BJ (cell line): ENCODE results near the gene DUSP28. TPM values are rescaled to one million over a fixed set of nuclear protein-coding genes. Genes with fewer than 3 reads are reported as not detected.

ENCODE experiments used
- CTCF ChIA-PET: fragments of 350-600 bp; formaldehyde crosslinking; extraction: SDS; loops from one replicate; lab custom pipeline; 2021; ENCODE audit warnings: antibody characterized with exemption, inconsistent platforms; lab: Yijun Ruan, JAX
- POLR2A ChIA-PET: fragments of 300-600 bp; sonication (Branson Sonifier 250); formaldehyde crosslinking; extraction: SDS; loops from one replicate; lab custom pipeline; 2021; ENCODE audit warnings: antibody characterized with exemption; lab: Charles Lee
- DNase-seq: peaks from one replicate; pipeline ENCODE4 v3.0.0-alpha.2; 2011; ENCODE audit warnings: low read depth
- H3K27me3 ChIP-seq: 2 replicates; pipeline ENCODE4 v1.6.0; 2011; ENCODE audit warnings: low read length; ENCODE audit not compliant: control insufficient read depth, insufficient read depth
- H3K36me3 ChIP-seq: 2 replicates; pipeline ENCODE4 v1.5.1; 2011; ENCODE audit warnings: low read length; ENCODE audit not compliant: control insufficient read depth, insufficient read depth
- H3K4me3 ChIP-seq: 2 replicates; pipeline ENCODE4 v1.5.1; 2011; ENCODE audit warnings: low read depth, mild to moderate bottlenecking, control low read depth, low read length
- polyA plus RNA-seq: library from polyadenylated mRNA; depleted of rRNA; stranded (reverse); fragments of >200 nt; gene quantifications from 2 replicates; pipeline ENCODE4 v1.2.3, GENCODE V29; 2011
- TF ChIP-seq, protein P1 (sequence below): IDR thresholded peaks from 2 replicates; pipeline ENCODE4 v1.5.1; 2011; ENCODE audit warnings: low read depth, mild to moderate bottlenecking, control low read depth, inconsistent platforms, low read length, moderate library complexity; ENCODE audit not compliant: insufficient read depth

Gene DUSP28
- polyA plus RNA-seq, 1 experiment, result 3.1 TPM

DNA sequence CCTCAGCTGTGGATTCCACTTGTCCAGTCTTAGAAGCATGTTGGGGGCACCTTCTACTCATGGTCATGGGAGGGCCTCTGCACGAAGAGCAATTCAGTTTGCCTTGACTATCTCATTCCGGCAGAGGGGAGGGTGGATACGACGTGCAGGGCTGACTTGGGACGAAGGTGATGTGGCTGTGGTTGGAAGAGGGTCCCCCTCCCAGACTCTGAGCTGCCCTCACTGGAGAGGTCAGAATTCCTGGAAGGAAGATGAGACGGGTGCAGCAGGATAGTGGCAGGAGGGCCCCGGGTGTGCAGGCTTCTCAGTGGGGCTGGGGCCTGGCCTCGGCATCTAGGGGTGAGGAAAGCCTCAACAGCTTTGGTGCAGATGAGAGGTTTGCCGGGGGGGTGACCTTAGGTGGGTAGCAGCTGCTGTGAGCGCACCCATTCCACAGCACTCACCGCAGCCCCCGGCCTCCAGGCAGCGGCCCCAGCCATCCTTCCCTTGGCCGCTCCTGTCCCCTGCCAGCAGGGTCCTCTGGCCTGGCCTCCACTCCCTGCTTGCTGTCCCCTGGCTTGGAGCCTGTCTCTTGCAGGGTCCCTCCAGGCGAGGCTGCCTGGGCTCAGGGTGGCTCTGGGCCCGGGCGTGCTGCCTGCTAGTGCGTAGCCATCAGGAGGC is 11.3 kb downstream of the DUSP28 start:
- Histone ChIP-seq H3K27me3 (no peaks in the 10 kb centered on the region), H3K36me3 (peaks cover 20% of the 10 kb centered on the region), H3K4me3 (no peak overlapping the region)
- DNase-seq, result no peak
- TF ChIP-seq, protein P1, sequence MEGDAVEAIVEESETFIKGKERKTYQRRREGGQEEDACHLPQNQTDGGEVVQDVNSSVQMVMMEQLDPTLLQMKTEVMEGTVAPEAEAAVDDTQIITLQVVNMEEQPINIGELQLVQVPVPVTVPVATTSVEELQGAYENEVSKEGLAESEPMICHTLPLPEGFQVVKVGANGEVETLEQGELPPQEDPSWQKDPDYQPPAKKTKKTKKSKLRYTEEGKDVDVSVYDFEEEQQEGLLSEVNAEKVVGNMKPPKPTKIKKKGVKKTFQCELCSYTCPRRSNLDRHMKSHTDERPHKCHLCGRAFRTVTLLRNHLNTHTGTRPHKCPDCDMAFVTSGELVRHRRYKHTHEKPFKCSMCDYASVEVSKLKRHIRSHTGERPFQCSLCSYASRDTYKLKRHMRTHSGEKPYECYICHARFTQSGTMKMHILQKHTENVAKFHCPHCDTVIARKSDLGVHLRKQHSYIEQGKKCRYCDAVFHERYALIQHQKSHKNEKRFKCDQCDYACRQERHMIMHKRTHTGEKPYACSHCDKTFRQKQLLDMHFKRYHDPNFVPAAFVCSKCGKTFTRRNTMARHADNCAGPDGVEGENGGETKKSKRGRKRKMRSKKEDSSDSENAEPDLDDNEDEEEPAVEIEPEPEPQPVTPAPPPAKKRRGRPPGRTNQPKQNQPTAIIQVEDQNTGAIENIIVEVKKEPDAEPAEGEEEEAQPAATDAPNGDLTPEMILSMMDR, result no peak
- CTCF ChIA-PET, result interaction anchor here (1.1 kb wide), 1 partner anchor 10 kb away, joined by 3 read pairs; no protein-coding TSS in a partner anchor
- POLR2A ChIA-PET, result no interaction called here

DNA sequence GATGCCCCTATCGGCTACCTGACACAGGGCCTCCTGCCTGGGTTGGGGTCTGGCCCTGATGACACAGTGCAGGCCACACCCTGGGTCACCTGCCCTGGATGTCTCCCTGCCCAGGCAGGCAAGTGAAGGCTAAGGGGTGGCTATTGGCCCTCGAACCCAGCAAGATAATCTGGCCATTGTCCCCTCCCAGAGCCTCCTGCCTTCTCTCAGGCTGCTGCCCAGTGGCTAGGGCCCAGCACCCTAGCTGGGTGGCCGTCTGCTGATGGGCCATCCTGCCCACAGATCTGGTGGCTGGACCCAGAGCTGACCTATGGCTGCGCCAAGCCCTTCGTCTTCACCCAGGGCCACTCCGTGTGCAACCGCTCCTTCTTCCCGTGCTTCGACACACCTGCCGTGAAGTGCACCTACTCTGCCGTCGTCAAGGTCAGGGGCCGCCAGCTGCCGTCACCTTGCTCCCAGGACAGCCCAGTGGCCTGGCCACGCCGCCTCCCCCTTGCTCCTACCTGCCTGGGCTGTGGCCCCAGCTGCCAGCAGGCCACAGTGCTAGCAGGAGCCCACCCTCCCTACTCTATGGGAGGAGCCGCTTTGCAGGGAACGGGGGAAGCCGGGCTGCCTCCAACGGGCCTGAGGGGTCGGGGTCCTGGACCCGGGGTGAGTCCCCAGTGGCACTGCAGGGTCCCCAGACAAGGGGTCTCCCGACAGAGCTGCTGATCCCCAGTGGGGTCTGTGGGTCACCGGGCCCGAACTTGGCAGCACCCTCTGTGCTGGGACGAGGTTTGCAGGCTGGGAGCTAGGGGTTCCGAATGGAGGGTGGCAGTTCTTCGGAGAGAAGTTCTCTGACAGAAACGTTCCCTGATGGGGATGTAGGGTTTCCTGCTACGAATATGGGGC is 12.2 kb downstream of the DUSP28 start:
- CTCF ChIA-PET, result interaction anchor here (1.1 kb wide), 1 partner anchor 11 kb away, joined by 3 read pairs; no protein-coding TSS in a partner anchor
- Histone ChIP-seq H3K36me3 (peaks cover 26% of the 10 kb centered on the region), H3K27me3 (no peaks in the 10 kb centered on the region), H3K4me3 (no peak overlapping the region)
- POLR2A ChIA-PET, result no interaction called here
- no peak for DNase-seq
- TF ChIP-seq, protein P1, result no peak

DNA sequence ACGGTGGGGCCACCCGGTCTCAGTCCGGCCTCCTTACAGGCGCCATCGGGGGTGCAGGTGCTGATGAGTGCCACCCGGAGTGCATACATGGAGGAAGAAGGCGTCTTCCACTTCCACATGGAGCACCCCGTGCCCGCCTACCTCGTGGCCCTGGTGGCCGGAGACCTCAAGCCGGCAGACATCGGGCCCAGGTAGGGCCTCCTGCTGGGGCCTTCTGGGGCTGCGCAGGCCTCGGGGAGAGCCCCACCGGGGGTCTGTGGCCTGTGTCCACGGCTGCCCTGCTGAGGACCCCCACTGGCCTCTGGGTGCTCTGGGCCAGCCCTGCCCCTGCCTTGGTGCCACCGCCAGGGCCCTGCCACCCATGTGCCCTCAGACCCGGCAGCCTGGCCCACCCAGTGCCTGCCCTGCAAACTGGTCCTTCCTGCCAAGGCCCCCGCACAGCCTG is 12.9 kb downstream of the DUSP28 start:
- ChIA-PET POLR2A (no interaction called here), CTCF (interaction anchor here (0.7 to 1.1 kb wide), 2 partner anchors 10 to 56 kb away, joined by 3 read pairs; no protein-coding TSS in a partner anchor)
- no peak for DNase-seq
- TF ChIP-seq, protein P1, result no peak
- Histone ChIP-seq H3K27me3 (no peaks in the 10 kb centered on the region), H3K36me3 (peaks cover 30% of the 10 kb centered on the region), H3K4me3 (no peak overlapping the region)

DNA sequence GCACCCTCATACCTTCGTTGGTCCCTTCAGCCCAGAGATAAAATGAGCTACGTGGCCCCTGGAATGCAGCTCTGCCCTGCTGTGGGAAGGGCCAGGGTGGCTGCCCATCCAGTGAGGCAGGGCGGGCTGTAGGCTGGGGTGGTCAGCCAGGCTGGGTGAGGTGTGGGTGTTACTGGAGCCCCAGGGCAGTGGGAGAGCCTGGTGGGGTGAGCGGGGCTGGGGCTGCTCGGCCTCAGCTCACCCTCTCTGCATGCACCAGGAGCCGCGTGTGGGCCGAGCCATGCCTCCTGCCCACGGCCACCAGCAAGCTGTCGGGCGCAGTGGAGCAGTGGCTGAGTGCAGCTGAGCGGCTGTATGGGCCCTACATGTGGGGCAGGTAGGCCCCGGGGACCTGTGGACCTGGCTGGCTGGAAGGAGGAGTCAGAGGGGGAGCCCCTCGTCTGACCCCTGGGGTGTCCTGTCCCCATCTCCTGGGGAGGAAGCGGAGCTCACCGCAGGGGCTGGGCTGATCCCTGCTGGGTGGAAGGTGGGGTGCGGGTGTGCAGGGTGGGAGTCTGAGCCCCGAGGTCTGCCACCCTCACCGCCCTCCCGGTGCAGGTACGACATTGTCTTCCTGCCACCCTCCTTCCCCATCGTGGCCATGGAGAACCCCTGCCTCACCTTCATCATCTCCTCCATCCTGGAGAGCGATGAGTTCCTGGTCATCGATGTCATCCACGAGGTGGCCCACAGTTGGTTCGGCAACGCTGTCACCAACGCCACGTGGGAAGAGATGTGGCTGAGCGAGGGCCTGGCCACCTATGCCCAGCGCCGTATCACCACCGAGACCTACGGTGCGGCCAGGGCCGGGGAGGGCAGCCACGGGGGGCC is 13.6 kb downstream of the DUSP28 start:
- Histone ChIP-seq H3K36me3 (peaks cover 30% of the 10 kb centered on the region), H3K4me3 (no peak overlapping the region), H3K27me3 (no peaks in the 10 kb centered on the region)
- POLR2A ChIA-PET, result no interaction called here
- TF ChIP-seq, protein P1, result no peak
- DNase-seq, result no peak
- CTCF ChIA-PET, result interaction anchor here (0.7 to 1.1 kb wide), 2 partner anchors 10 to 56 kb away, joined by 3 read pairs; no protein-coding TSS in a partner anchor
